ENCODE measurements around the gene SLC27A6. TPM values are rescaled to one million over a fixed set of nuclear protein-coding genes. Genes with fewer than 3 reads are reported as not detected.

Gene SLC27A6
- total and polyA plus RNA-seq, 2 donors (not counting 1 experiment from before 2014, with no cell fraction given), result not detected

DNA sequence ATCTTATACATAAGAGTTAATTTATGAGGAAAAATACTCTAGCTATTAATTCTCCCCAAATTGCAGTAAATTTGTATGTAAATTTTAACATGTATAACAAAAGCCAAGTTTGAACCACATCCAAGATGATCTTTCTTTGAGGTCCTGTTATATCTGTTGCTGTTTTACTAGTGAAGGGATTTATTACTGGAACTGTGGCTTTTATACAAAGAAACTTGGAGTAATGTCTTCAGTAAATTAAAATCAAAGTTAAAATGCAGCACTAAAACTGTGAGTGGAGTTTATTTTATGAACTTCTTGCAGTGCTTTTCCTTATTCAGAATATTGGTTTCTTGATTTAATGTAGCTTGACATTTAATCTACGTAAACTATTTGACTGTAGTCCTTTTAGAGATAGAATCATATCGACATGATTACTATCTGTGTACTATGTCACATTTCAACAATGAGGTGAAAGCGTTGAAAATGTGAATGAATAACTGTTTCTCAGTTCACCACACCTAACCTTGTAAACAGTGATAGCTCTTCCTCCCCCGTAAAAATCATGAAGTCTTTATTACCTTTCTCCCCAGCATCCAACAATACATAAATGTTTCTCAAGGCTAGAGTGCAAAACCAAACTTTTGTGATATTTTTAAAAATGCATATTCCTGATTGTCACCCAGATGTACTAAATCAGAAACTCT, 76.1 kb downstream of the SLC27A6 start:
- no CpG with 5 or more reads among the region's 4 CpGs for WGBS (ENCODE audit: insufficient coverage)
- CTCF ChIA-PET, result no interaction called here

More for the DNA sequence above, 76.1 kb downstream of the SLC27A6 start:
- Histone ChIP-seq H3K4me1 (ENCODE audit: control insufficient read depth in 2 of 2, insufficient read depth in 2 of 2, low read length in 2 of 2) (no peaks in the 10 kb centered on the region), H3K4me2 (replicated peaks; ENCODE audit: low read depth, low read length, poor library complexity, severe bottlenecking) (no peak overlapping the region), H3K9me3 (ENCODE audit: control extremely low read depth in 1 of 3, control insufficient read depth in 2 of 3, insufficient read depth in 1 of 3, low read length in 2 of 3) (peaks cover 0 to 12% (median 5%) of the 10 kb centered on the region in 3 donors), H3K79me2 (ENCODE audit: control insufficient read depth, insufficient read depth, low read length) (no peaks in the 10 kb centered on the region), H4K20me1 (ENCODE audit: control insufficient read depth, insufficient read depth, low read length, poor library complexity, severe bottlenecking) (no peaks in the 10 kb centered on the region), H2AFZ (ENCODE audit: insufficient read depth, low read depth, low read length, poor library complexity, severe bottlenecking) (no peak overlapping the region), H3K4me3 (ENCODE audit: control extremely low read depth in 1 of 5, extremely low read depth in 1 of 5, insufficient read depth in 1 of 5, low read depth in 2 of 5, low read length in 4 of 5) (no peak overlapping the region), H3K9ac (ENCODE audit: low read length) (no peak overlapping the region), H3K27ac (ENCODE audit: low read length in 2 of 2) (no peak overlapping the region), H3K27me3 (replicated peaks in 1 of 4; ENCODE audit: control extremely low read depth in 1 of 4, control insufficient read depth in 3 of 4, insufficient read depth in 4 of 4, low read length in 3 of 4) (no peaks in the 10 kb centered on the region), H3K36me3 (replicated peaks in 1 of 2; ENCODE audit: control extremely low read depth in 1 of 2, control insufficient read depth in 1 of 2, extremely low read depth in 1 of 2, insufficient read depth in 2 of 2, low read length in 1 of 2) (no peaks in the 10 kb centered on the region)
- ATAC-seq (ENCODE audit: low read depth) (no peak), DNase-seq (no peak)
- intact Hi-C loops (cut with micrococcal nuclease), result no loop called here
- POLR2A ChIA-PET, result no interaction called here
- H3K4me1 Mint-ChIP-seq, result no peaks in the 10 kb centered on the region
- H3K9me3 Mint-ChIP-seq (ENCODE audit: insufficient read depth), result peaks cover 3% of the 10 kb centered on the region
- H3K27me3 Mint-ChIP-seq, result no peaks in the 10 kb centered on the region
- H3K4me3 Mint-ChIP-seq, result no peak overlapping the region
- H3K27ac Mint-ChIP-seq, result no peak overlapping the region
- TF ChIP-seq EZH2 (IDR thresholded peaks at IDR 0.05; ENCODE audit: borderline replicate concordance, insufficient read depth, low read depth, low read length, poor library complexity, severe bottlenecking), result no peak
- TF ChIP-seq CTCF (IDR thresholded peaks at IDR 0.05), result no peak
